GM19025 (cell line): ENCODE results near the gene BRMS1.
"Not testable (repeated sequence)": the region's sequence is repeated elsewhere in the genome, so short reads cannot be mapped to it uniquely, and the experiment has no call there.

Source experiments
- ATAC-seq: cut with Tn5 transposase; IDR thresholded peaks from one replicate; pipeline ENCODE4 v1.9.1; 2021; ENCODE audit warnings: mild to moderate bottlenecking, low read depth, moderate library complexity; ENCODE audit not compliant: unreplicated experiment

Gene BRMS1

DNA sequence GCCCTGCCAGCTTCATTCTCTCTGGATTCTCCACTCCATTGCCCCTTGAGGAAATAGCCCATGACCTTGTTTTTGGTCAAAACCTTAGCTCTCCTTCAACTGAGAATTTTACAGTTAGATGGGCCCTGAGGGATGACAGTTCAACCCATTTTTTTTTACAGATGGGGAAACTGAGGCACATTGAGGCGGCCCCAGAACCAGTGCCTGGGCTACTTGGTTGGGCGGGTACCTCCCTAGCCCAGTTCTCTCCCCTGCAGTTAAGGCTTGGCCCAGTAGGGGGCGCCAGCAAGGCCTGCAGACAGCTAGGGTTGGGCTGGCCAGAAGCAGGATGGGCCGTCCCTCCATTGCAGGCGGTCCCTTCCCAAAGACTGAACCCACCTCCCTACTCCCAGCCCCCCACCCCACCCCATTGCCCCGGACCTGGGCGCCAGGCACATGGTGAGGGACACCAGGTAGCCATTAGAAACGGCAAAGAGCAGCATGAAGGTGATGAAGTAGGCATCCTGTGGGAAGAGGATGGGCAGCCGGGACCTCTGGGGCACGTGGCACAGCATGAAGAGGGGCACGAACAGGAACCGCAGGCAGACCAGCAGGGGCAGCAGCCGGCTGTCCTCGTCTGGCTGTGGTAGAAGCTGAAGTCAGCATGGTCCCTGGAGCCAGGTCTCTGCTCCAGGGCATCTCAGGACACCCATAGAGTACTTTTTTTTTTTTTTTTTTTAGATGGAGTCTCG lies 19.1 kb upstream of the BRMS1 start:
- no peak for ATAC-seq

DNA sequence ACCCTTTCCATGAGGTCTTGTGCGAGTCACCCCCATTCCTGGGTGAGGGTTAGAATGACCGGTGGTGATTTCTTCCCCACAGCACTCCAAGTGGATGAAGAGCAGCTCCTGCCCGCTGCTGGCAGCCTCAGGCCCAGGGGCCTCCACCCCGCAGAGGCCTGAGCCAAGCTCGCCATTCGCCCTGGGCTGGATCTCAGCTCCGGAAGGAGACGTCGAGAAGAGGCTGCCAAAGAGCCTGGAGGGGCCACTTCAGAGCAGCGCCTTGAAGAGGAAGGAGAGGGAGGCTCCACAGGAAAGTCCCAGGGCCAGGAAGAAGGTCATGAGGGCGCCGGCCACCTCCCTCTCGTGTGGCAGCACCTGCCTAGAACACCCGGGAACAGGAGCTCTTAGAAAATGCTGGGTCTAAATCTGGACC lies 18.3 kb upstream of the BRMS1 start:
- no peak for ATAC-seq

DNA sequence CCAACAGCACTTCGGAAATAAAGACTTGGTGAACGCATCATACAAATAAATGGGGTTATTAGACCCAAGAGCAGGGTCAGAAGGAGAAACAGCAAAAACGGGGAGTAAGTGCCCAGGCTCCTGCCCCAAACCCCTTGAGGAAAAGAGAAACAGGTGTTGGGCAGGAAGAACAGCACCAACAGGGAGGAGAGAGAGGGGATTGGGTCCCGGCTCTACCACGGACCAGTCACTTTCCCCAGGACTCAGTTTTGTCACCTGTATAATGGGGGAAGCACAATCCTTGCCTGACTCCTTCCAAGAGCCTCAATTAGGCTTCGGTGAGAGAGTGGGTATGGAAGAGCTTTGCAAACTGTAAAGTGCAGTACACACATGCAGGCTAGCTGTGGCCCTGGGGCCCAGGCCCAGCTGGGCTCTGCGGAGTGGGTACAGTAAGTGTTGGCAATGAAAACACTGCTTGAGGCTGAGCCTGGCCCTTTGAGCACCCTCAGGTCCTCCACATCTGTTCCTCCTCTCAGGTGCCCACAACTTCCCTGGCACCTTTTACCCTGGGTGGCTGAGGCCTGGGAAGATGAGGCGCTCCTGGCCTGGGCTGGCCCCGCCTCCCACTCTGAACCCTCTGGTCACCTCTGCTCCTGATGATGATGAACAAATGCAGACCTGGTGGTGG lies 17.7 kb upstream of the BRMS1 start:
- no peak for ATAC-seq

DNA sequence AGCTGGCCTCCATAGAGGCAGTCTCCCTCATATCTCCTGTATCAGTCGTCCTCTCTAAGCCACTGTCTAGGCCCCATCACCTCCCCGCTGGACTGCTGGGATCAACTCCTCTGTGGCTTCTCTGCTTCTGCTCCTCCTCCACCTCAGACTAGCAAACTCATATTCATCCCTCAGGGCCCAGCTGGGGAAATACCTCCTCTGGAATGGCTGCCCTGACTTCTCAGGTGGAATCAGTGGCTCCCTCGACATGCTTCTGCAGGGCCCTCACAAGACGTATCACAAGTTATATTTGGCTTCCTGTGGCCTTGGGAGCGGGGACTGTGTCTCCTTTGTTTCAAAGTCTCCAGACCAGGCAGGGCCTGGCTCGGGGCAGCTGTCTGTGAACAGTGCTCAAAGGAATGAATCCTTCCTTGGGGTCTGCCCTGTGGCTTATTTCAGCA lies 16.6 kb upstream of the BRMS1 start:
- ATAC-seq: no peak

DNA sequence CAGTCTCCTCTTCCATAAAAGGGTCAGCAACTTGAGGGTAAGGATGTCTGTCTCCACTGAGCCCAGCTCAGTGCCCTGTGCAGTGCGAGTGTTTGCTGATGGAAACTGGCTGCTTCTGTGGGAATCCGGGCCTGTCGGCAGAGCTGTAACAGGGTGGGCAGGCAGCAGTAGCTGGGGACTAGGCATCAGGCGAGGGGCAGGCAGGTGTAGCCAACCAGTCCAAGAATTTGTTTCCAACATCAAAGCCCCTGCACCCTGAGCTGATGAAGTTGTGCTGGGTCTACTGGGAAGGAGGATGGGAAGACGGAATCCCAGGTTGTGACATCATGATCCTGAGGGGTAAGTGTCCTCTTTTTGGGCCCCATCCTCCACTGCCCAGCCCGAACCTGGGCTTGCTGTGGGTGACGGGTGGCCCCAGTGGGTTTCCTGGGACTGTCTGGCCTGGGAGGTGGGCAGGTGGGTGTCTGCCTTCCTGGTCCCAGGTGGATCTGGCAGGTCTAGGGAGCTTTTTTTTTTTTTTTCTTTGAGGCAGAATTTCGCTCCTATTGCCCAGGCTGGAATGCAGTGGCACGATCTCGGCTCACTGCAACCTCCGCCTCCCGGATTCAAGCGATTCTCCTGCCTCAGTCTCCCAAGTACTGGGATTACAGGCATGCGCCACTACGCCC lies 15.6 kb upstream of the BRMS1 start:
- no peak for ATAC-seq

DNA sequence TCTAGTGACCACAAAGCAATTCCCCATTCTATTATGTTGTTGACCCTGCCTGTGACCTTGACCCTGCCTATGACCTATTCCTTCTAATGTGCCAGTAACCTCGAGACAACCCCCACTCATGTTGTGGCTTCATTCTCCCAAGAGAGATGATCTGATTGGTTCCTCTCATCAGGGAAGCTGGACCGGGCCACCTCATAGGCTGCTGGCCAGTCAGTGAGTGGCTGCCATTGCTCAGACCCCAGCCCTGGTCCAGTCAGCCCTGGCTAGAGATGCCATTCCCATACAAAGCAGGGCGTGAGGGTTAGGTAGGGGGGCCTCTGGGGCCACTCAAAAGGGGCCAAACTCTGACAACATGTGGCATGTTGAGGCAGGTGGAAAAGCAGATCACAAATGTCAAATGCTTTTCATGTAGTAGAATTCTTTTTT lies 14.8 kb upstream of the BRMS1 start:
- ATAC-seq: no peak

DNA sequence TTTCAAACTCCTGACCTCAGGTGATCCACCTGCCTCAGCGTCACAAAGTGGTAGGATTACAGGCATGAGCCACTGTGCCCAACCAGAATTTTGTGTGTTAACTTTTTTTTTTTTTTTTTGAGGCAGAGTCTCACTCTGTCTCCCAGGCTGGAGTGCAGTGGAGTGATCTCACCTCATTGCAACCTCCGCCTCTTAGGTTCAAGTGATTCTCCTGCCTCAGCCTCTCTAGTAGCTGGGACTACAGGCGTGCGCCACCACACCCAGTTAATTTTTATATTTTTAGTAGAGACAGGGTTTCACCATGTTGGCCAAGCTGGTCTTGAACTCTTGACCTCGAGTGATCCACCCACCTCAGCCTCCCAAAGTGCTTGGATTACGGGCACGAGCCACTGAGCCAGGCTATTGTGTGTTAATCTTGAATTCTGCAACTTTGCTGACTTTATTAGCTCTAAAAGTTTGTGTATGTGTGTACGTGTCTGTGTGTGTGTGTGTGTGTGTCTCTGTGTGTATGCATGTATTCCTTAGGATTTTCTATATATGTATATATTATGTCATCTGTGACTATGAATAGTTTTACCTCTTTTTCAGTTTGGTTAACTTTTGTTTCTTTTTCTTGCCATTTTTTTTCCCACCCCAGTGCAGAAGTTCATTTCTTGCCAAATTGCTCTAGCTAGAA lies 5.8 kb upstream of the BRMS1 start:
- not testable (repeated sequence) for ATAC-seq

DNA sequence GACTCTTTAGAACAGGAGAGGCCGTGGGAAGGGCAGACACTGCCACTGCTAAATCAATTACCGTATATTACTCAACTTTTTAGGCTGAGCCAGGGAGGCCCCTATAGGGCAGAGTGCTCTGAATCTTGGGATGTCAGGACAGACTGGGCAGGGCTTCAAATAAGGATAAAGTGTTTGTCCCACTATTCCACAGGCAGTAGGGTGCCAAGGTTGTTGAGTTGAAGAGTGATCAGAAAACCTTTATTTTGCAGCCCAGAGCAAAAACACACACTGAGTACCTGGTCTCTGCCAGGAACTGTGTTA lies 4.1 kb upstream of the BRMS1 start:
- ATAC-seq: no peak

DNA sequence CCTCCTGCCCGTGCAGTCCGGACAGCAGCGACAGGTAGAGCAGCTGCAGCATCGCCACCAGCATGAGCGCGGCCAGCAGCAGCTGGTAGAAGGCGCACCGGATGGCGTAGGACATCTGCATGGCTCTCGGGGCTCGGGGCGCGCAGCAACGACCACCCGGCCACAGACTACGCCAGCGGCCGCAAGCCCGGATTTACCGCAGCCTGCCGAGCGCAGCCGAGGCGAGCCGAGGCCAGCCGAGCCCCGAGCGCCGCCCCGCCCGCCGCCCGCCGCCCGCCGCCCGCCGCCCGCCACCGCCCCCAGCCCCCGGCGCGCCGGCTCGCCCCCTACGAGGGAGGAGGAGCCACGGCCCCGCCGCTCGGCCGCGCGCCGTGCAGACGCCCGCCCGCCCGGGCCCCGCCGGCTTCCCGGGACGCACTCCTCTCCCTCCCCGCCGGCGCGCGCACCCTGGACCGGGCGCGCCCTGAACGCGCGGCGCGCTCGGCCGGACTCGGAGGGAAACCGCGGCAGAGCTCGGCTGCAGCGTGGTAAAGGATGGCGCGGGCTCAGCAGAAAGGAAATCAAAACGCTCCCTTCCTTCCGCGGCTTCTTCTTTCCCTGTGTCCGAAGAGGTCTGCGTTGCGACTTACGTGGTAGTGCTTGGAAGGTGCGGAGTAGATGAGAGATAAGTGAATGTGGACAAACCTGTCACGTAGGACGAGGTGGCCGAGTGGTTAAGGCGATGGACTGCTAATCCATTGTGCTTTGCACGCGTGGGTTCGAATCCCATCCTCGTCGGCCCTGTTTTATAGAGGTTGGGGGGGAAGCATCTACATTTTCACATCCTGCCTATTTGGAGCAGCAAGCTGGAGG lies 2.7 kb upstream of the BRMS1 start, which contains the start of gene B4GAT1:
Gene B4GAT1 (minus strand): TSS at position 205 of the 852 bp plus-strand sequence. CDS start 84 bp downstream, at position 121.
- peak; percentile 31 for ATAC-seq

DNA sequence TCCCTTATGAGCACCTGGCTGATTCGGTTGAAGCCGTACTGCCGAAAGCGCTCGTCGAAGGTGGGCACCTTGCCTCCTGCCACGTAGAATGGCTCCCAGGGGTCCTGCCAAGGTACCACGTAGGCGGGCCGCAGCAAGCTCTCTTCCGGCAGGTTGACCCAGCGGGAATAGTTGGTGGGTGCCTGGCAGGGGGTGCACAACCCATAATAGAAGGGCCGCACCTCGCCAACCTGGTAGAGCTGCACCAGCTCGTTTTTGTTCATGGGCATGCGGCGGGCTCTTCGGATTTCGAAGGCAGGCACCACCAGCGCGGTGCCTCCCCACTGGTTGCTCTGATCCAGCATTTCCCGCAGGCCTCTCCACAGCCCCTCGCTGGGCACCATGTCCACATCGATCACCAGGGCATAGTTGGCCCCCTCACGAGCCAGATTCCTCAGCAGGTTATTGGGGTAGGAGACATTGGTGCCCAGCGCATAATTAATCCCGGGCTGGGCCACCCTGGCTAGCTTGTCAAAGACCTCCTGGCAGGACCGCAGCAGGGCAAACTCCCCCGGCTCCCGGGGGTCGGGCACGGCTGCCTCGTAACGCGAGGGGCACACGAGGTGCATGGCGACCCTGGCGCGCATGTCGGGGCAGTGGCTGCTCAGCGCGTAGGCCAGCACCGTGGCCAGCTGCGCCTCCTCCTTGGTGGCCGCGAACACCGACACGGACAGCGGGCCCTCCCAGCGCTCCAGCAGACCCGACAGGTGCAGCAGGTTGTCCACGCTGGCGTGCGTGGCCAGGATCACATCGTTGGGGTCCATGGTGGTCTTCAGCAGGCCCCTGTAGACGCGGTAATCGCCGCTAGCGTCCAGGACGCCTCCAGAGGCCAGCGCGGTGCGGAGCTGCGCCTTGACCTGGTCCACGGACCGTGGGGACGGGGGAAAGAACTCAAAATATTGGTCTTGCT lies 1.8 kb upstream of the BRMS1 start:
- no peak for ATAC-seq

DNA sequence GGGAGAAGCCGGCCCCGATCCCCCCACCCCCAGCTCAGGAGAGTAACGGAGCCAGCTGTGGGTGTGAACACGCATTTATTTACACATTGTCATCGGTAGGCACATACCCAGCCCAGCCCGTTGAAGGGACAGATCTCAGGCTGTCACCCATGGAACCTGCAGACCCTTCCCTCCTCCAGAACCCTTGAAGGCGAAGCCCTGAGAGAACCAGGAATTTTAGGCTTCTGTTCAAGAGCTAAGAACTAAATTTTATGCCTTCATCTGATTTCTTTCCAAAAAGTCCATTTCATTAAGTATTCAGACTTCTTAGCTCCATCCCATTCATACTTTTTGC lies 379 bp upstream of the BRMS1 start:
- no peak for ATAC-seq

DNA sequence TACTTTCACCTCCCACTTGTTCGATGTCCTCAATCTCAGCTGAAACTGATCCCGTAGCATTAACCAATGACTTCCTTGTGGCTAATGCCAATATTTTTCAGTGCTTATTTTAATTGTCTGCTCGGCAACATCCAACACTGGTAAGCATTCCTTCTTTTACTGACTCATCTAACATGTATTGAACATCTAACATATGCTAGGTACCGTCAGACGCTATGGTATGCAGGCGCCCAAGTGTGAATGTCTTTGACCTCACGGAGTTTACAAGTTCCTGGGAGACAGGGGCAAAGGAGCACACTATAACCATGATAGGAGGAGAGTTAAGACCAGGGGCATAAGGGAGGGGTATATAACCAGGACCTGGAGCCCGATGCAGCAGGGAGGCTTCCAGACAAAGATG lies 1.7 kb downstream of the BRMS1 start:
- ATAC-seq: no peak

DNA sequence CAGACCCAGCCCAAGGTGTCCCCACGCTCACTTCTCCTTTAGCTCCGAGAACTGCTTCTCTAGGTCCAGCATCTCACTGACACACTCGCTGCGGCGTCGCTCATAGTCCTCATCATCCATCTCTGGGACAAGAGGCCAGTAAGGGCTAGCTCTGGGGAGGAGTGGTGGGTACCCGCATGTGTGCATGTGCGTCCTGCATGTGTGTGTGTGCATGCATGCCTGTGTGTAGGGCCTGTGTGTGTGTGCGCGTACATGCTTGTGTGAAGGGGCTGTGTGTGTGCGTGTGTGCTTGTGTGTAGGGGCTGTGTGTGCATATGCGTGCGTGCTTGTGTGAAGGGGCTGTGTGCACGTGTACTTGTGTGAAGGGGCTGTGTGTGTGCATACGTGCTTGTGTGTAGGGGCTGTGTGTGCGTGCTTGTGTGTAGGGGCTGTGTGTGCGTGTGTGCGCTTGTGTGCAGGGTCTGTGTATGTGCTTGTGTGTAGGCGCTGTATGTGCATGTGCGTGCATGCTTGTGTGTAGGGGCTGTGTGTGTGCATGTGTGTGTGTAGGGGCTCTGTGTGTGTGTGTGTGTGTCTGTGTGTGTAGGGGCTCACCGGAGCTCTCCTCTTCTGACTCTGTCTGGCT lies 3.3 kb downstream of the BRMS1 start:
- no peak for ATAC-seq

DNA sequence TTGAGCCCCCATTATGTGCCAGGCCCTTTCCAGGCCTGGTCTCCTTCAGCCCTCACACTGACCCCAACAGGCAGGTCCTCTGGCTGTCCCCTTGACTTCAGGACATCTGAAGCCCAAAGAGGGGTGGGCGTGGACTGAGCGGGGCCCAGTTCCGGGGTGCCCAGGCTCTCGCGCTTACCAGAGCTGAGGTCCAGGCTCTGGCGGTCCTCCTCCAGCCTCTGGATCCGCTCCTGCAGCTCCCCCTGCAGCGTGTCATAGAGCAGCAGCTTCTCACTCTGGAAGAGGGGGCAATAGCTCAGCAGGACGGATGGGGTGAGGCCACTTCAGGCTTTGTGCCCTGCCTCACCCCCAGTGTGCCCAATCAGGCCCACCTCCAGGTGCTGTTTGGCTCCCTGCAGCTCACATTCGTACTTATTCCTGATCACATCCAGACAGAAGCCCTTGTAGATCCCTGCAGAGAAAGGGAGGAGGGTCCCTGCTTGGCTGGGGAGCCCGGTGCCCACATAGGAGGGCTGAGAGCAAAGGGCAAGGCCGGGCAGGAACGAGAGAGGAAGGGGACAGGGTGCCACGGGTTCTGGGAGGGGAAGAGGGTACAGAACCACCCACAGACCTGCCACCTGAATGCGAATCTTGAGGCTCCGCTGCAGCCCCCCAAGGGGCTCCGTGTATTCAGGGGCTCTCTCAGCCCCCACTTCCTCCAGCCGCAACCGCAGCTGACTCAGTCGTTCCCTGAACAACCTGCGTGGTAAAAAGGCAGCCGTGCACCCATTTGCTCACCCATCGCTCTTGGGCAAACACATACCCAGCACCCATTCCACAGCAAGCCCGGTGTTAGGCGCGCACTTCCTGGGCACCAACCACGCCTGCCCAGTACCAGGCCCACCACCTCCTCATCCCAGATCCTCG lies 4.1 kb downstream of the BRMS1 start:
- ATAC-seq: no peak

DNA sequence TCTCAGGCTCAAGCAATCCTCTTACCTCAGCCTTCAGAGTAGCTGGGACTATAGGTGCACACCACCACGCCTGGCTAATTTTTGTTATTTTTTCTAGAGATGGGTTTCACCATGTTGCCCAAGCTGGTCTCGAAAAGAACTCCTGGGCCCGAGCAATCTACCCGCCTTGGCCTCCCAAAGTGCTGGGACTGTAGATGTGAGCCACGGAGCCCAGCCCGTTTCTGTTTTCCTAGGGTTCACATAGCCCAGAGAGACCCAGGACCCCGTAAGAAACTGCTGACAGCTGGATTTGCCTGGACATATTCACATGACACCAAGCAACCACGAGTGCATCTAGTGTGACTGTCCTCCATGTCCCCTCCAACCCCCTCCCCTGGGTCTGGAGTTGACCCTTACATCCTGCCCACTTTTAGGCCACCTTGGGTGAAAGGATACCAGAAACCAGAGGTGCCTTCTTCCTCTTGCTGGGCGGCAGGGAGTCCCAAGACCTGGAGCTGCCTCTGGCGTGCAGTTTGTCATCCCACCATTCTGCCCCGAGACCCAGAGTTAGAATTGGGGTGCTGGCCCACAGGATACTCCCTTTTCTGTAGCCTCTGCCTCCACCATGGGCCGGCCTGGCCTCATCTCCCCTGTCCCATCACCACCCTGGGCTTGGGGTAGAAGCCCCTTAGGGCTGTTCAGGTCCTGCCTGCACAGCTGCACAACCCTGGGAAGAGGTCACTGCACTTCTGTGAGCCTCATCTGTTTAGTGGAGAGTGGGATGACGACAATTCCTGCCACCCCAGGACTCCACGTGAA lies 5.0 kb downstream of the BRMS1 start:
- ATAC-seq: no peak

DNA sequence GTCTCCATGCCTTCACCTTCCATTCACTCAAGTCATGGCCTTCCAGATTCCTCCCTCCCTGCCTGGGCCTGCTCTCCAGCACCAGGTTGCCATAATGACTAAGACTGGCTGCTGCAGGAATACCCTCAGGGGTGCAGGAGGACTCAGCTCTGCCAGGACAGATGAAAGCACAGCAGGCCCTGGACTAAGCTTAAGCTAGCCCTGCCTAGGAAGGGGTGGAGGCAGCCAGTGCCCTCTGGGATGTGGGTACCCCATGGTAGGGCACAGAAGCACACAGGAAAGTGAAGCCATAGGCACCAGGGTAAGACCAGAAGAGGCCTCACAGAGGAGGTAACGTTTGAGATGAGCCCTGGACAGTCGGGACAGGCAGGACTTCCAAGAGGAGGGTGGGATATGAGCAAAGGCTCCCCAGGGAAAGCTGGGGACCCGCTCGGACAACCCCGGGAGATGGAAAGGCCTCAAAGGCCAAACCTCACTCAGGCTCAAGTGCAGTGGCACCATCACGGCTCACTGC lies 5.7 kb downstream of the BRMS1 start:
- ATAC-seq: no peak
